Testis (tissue), 3 donors: ENCODE measurements around the gene ABHD16A. TPM values are rescaled to one million over a fixed set of nuclear protein-coding genes. Genes with fewer than 3 reads are reported as not detected.

ENCODE experiments used
- DNase-seq: peaks from one replicate; pipeline ENCODE4 v3.0.0-alpha.2; 2019
- H3K27ac ChIP-seq, 2 donors: fragments of 200-600 bp; sonication (generic); one replicate each; pipeline ENCODE4 v1.5.1; 2019
- H3K27me3 ChIP-seq: fragments of 200-600 bp; sonication (generic); one replicate; pipeline ENCODE4 v1.5.1; 2019
- H3K36me3 ChIP-seq: fragments of 200-600 bp; sonication (generic); one replicate; pipeline ENCODE4 v1.5.1; 2017; ENCODE audit warnings: low read depth; ENCODE audit errors: missing control alignments
- H3K4me1 ChIP-seq: fragments of 200-600 bp; sonication (generic); one replicate; pipeline ENCODE4 v1.5.1; 2019
- H3K4me3 ChIP-seq, 2 donors: fragments of 200-600 bp; sonication (generic); one replicate each; pipeline ENCODE4 v1.5.1; 2017 to 2019
- H3K9me3 ChIP-seq: fragments of 200-600 bp; sonication (generic); one replicate; pipeline ENCODE4 v1.5.1; 2017
- POLR2A ChIP-seq: fragments of 450-650 bp; IDR thresholded peaks from one replicate; pipeline ENCODE4 v1.6.1; 2017; ENCODE audit warnings: antibody characterized with exemption, mild to moderate bottlenecking, moderate library complexity
- WGBS, 2 donors: methylation state at CpG; one replicate each; pipeline ENCODE4 v1.1.5; 2018; 5-methylcytosine and 5-hydroxymethylcytosine counted together
- intact Hi-C: fragments of 100-400 bp; cut with DNase I; formaldehyde crosslinking; loops from one replicate; pipeline ENCODE4 v1.15.1; 2023; ENCODE audit warnings: low total_unique reads
- polyA plus RNA-seq: library from polyadenylated mRNA; stranded (reverse); fragments of 350-450 nt; fragmentation: Illumina TruSeq; extraction: RNeasy Lipid Tissue Mini Kit (QIAGEN cat#74804); gene quantifications from one replicate; pipeline ENCODE4 v1.2.3, GENCODE V29; 2014; ENCODE audit warnings: low read depth, low replicate concordance; ENCODE audit not compliant: insufficient read depth
- total RNA-seq, 2 donors: library from RNA; depleted of rRNA; stranded (reverse); fragments of >200 nt; gene quantifications; one replicate each; pipeline ENCODE4 v1.2.3, GENCODE V29; 2016
- TF ChIP-seq, protein P1 (sequence below), 3 experiments: fragments of 450-650 bp in 2 of 3; fragments of 200-600 bp in 1 of 3; sonication (generic) in 1 of 3; IDR thresholded peaks; one replicate each; pipeline ENCODE4 v1.5.1; 2016 to 2019; ENCODE audit warnings: antibody characterized with exemption in 3 of 3, mild to moderate bottlenecking in 2 of 3, moderate library complexity in 1 of 3

The ABHD16A gene
- total and polyA plus RNA-seq, 3 donors from 2014 or later = 77.0 to 108 (median 85.9) TPM

GRCh38 chr6:31732029-31732428 lies 28.9 kb upstream of the ABHD16A start:
- H3K27me3 ChIP-seq = no peaks in the 10 kb centered on the region
- DNase-seq = no peak
- intact Hi-C loops = no loop called here
- no peak overlapping the region for H3K4me3 ChIP-seq
- no peak overlapping the region for H3K27ac ChIP-seq
- H3K36me3 ChIP-seq = no peaks in the 10 kb centered on the region
- peaks cover 17% of the 10 kb centered on the region for H3K4me1 ChIP-seq
- TF ChIP-seq POLR2A = no peak
- TF ChIP-seq, protein P1, sequence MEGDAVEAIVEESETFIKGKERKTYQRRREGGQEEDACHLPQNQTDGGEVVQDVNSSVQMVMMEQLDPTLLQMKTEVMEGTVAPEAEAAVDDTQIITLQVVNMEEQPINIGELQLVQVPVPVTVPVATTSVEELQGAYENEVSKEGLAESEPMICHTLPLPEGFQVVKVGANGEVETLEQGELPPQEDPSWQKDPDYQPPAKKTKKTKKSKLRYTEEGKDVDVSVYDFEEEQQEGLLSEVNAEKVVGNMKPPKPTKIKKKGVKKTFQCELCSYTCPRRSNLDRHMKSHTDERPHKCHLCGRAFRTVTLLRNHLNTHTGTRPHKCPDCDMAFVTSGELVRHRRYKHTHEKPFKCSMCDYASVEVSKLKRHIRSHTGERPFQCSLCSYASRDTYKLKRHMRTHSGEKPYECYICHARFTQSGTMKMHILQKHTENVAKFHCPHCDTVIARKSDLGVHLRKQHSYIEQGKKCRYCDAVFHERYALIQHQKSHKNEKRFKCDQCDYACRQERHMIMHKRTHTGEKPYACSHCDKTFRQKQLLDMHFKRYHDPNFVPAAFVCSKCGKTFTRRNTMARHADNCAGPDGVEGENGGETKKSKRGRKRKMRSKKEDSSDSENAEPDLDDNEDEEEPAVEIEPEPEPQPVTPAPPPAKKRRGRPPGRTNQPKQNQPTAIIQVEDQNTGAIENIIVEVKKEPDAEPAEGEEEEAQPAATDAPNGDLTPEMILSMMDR (IDR thresholded peaks at IDR 0.05) = no peak
- 75 to 76% methylated on average over 3 of the region's 3 CpGs for WGBS, 2 donors
- H3K9me3 ChIP-seq = no peaks in the 10 kb centered on the region

GRCh38 chr6:31730631-31731086 lies 27.5 kb upstream of the ABHD16A start:
- no peaks in the 10 kb centered on the region for H3K36me3 ChIP-seq
- intact Hi-C loops = no loop called here
- TF ChIP-seq POLR2A = no peak
- TF ChIP-seq, protein P1 (IDR thresholded peaks at IDR 0.05) = no peak
- no peak for DNase-seq
- H3K4me1 ChIP-seq = peaks cover 14% of the 10 kb centered on the region
- no peaks in the 10 kb centered on the region for H3K9me3 ChIP-seq
- peak overlapping the region; percentile 94 to 96 for H3K27ac ChIP-seq
- WGBS, 2 donors = 74 to 76% methylated on average over 11 of the region's 11 CpGs
- no peaks in the 10 kb centered on the region for H3K27me3 ChIP-seq
- H3K4me3 ChIP-seq = peak overlapping the region in 1 of 2 donors; percentile 85

DNA sequence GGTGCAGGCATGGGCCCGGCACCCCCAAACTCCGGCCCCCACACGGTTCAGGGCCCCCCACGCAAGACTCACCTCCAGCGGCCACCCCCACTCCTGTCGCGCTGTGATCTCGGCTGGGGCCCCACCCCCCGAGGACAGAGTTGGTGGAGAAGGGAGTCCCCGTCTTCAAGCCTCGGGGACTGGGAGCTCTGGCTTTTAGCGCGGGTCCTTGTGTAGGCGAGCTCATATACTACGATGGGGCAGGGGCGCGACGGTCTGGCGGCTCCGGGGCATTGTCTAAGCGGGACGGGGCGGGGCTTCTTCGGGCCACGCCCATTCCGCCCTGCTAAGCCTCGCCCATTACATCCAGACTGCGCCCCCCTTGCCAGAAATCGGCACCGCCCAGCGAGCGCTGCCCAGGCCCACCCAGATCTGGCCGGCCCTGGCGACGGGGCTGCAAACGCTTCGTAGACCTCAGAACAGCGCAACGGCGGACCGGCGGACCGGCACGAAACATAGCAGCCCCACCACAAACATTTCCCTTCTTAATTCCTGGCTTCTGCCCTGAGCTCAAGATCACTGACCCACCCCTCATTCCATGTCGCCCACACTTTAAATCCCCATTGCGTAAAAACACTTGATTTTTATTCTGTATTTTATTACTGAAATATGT lies 27.0 kb upstream of the ABHD16A start:
- H3K4me3 ChIP-seq = peak overlapping the region; percentile 66 to 85
- 2 to 4% methylated on average over 15 to 40 of the region's 46 CpGs for WGBS, 2 donors
- H3K36me3 ChIP-seq = no peaks in the 10 kb centered on the region
- TF ChIP-seq POLR2A = peak; percentile 61
- TF ChIP-seq, protein P1 (IDR thresholded peaks at IDR 0.05) = no peak
- H3K4me1 ChIP-seq = peaks cover 14% of the 10 kb centered on the region
- peak overlapping the region; percentile 94 to 96 for H3K27ac ChIP-seq
- H3K9me3 ChIP-seq = no peaks in the 10 kb centered on the region
- no peaks in the 10 kb centered on the region for H3K27me3 ChIP-seq
- intact Hi-C loops = no loop called here
- DNase-seq = peak; percentile 94

- H3K27me3 ChIP-seq = no peaks in the 10 kb centered on the region
- peak overlapping the region; percentile 66 to 85 for H3K4me3 ChIP-seq
- no peaks in the 10 kb centered on the region for H3K9me3 ChIP-seq
- 0 to 1% methylated on average over 28 of the region's 29 CpGs for WGBS, 2 donors
- H3K4me1 ChIP-seq = peaks cover 10% of the 10 kb centered on the region
- no peaks in the 10 kb centered on the region for H3K36me3 ChIP-seq
- TF ChIP-seq, protein P1 (IDR thresholded peaks at IDR 0.05) = peak; percentile 2 to 72 (median 51)
- TF ChIP-seq POLR2A = no peak
- intact Hi-C loops = no loop called here
- H3K27ac ChIP-seq = peak overlapping the region; percentile 94 to 96
- DNase-seq = peak; percentile 93
Observed at GRCh38 chr6:31729515-31729978, 26.4 kb upstream of the ABHD16A start.
